ENCODE data around the gene EFTUD2.

Gene EFTUD2

DNA sequence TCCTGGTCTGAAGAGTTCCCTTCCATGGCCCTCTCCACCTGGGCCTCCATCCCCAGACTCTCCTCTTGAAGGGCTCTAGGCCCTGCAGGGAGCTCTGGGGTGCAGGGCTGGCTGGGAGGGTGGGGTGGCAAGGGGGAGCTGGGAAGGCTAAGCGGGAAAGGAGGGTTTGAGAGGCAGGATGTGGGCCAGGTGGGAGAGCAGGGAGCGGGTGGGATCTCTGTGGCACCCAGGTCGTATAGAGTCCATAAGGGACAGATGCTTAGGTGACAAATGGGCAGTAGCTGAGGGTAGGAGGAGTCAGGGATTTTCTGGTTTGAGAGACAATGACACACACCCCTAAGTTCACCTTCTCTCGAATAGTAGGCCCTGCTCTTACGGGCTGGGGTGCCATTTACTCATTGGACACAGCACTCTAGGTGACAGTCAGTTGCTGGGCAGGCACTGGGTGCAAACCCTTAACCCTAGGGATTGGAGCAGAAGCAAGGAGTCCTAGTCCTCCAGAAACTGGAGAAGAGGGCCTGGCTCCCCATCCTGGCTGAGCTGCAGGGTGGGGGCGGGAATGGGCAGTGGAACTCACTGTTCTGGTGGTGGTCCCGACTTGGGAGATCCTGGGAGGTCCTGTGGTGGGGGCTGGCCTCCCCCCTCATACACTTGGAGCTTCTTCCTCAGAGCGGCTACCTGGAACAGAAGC, 33.0 kb upstream of the EFTUD2 start:
- no peak for TF ChIP-seq CTCF (IDR thresholded peaks at IDR 0.05; ENCODE audit: low read depth, low read length)
- in situ Hi-C loops (cut with HindIII; ENCODE audit: low sequenced_read_pairs): no loop called here
- DNase-seq (ENCODE audit: low read depth, low spot score): no peak
- no peak overlapping the region for H3K4me3 ChIP-seq (ENCODE audit: low read depth, low read length)

DNA sequence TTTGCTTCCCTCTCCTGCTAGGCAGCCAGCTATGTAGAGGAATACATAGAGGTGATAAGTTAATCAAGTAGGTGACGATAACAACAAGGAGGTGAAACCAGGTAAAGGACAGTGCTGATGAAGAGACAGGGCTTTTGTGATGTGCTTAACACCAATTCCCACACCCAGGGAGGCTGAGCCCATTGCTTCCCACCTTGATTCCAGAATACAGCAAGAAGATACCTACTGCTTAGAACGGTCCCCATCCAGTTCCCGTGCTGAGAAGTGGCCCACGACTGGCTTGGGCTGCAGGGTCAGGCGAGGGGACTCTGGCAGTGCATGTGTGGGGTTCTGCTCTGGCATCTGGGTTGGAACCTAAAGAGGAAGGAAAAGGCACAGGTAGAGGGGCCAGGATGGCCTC, 32.1 kb upstream of the EFTUD2 start:
- DNase-seq (ENCODE audit: low read depth, low spot score): no peak
- in situ Hi-C loops (cut with HindIII; ENCODE audit: low sequenced_read_pairs): no loop called here
- TF ChIP-seq CTCF (IDR thresholded peaks at IDR 0.05; ENCODE audit: low read depth, low read length): no peak
- H3K4me3 ChIP-seq (ENCODE audit: low read depth, low read length): no peak overlapping the region

DNA sequence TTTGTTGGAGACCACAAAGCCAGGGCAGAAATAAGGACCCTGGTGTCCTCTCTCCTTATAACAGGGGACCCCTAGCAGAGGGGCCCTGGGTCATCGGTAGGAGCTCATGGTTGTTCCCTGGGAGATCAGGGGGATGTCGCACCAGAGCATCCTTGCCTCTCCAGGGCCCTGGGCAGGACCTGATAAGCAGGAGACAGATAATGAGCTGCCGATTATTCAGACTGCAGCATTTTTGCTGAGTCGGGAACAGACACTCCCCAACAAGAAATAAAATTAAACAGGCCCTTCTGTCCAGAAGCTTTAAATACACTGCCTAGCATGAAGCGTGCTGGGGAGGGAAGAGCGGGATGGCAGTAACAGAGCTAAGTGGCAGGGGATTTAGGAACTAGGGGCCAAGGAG, 31.4 kb upstream of the EFTUD2 start:
- DNase-seq (ENCODE audit: low read depth, low spot score): no peak
- in situ Hi-C loops (cut with HindIII; ENCODE audit: low sequenced_read_pairs): no loop called here
- TF ChIP-seq CTCF (IDR thresholded peaks at IDR 0.05; ENCODE audit: low read depth, low read length): no peak
- no peak overlapping the region for H3K4me3 ChIP-seq (ENCODE audit: low read depth, low read length)

GRCh38 chr17:44928950-44929720, 29.9 kb upstream of the EFTUD2 start:
- H3K4me3 ChIP-seq (ENCODE audit: low read depth, low read length): no peak overlapping the region
- no peak for DNase-seq (ENCODE audit: low read depth, low spot score)
- in situ Hi-C loops (cut with HindIII; ENCODE audit: low sequenced_read_pairs): no loop called here
- no peak for TF ChIP-seq CTCF (IDR thresholded peaks at IDR 0.05; ENCODE audit: low read depth, low read length)

DNA sequence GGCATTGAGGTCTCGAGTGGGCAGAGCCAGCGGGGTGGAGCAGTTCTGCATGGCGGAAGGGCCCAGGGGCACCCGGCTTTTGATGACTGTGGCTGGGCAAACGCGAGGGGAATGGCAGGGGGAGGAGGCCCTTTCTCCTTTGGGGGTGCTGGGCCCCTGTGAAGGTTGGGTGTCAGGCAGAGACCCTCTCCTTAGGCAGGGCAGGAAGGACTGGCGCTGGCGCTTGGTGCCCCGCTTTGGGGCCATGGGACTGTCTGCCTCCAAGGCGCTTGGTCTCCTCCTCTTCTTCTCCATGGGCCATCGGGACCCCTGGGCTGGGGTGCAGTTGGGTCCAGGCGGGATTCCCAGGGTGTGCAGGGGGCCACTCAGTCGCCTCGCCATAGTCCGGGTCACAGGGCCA, 28.9 kb upstream of the EFTUD2 start:
- H3K4me3 ChIP-seq (ENCODE audit: low read depth, low read length): no peak overlapping the region
- TF ChIP-seq CTCF (IDR thresholded peaks at IDR 0.05; ENCODE audit: low read depth, low read length): no peak
- DNase-seq (ENCODE audit: low read depth, low spot score): no peak
- in situ Hi-C loops (cut with HindIII; ENCODE audit: low sequenced_read_pairs): no loop called here

- TF ChIP-seq CTCF (IDR thresholded peaks at IDR 0.05; ENCODE audit: low read depth, low read length): no peak
- in situ Hi-C loops (cut with HindIII; ENCODE audit: low sequenced_read_pairs): no loop called here
- DNase-seq (ENCODE audit: low read depth, low spot score): no peak
- no peak overlapping the region for H3K4me3 ChIP-seq (ENCODE audit: low read depth, low read length)
These were observed 28.5 kb upstream of the EFTUD2 start for GRCh38 chr17:44927696-44928095.
